Esophagus squamous epithelium (tissue), 5 donors: ENCODE measurements around the gene PDSS2. TPM values are rescaled to one million over a fixed set of nuclear protein-coding genes. Genes with fewer than 3 reads are reported as not detected.

Experiments used
- DNase-seq: peaks from one replicate; lab custom pipeline; 2025; lab: John Stamatoyannopoulos, UW
- H3K27ac ChIP-seq, 4 donors: fragments of 200-600 bp; sonication (generic); one replicate each; pipeline ENCODE4 v1.5.1; 2016 to 2019; ENCODE audit warnings: mild to moderate bottlenecking in 1 of 4
- H3K27me3 ChIP-seq, 4 donors: fragments of 200-600 bp; sonication (generic); 1 replicate in 3 of 4; 2 replicates in 1 of 4; pipeline versions ENCODE4 v1.5.1 to v1.6.0; 2017 to 2021; ENCODE audit warnings: antibody characterized with exemption in 1 of 4
- H3K36me3 ChIP-seq, 3 donors: fragments of 200-600 bp; sonication (generic); one replicate each; pipeline ENCODE4 v1.5.1; 2016 to 2019
- H3K4me1 ChIP-seq, 3 donors: fragments of 200-600 bp; sonication (generic); one replicate each; pipeline ENCODE4 v1.5.1; 2017 to 2019
- H3K4me3 ChIP-seq, 4 donors: fragments of 200-600 bp; sonication (generic); 1 replicate in 3 of 4; 2 replicates in 1 of 4; pipeline ENCODE4 v1.5.1; 2016 to 2019; ENCODE audit warnings: mild to moderate bottlenecking in 2 of 4, moderate library complexity in 1 of 4
- H3K9me3 ChIP-seq, 3 donors: fragments of 200-600 bp; sonication (generic); one replicate each; pipeline ENCODE4 v1.5.1; 2016 to 2019
- POLR2A ChIP-seq, 4 donors: fragments of 450-650 bp; IDR thresholded peaks; one replicate each; pipeline ENCODE4 v1.6.1; 2017; ENCODE audit warnings: antibody characterized with exemption in 4 of 4, mild to moderate bottlenecking in 4 of 4, moderate library complexity in 3 of 4
- WGBS, 2 donors: methylation state at CpG; one replicate each; pipeline ENCODE4 v1.1.5; 2018; 5-methylcytosine and 5-hydroxymethylcytosine counted together
- intact Hi-C: fragments of 100-400 bp; cut with DNase I; formaldehyde crosslinking; loops from one replicate; pipeline ENCODE4 v1.15.0; 2022
- total RNA-seq, 4 donors: library from RNA; depleted of rRNA; stranded (reverse); fragments of >200 nt; gene quantifications; one replicate each; pipeline ENCODE4 v1.1.0, GENCODE V29; 2016
- TF ChIP-seq, protein P1 (sequence below), 6 experiments: fragments of 450-650 bp in 4 of 6; fragments of 200-600 bp in 2 of 6; sonication (generic) in 2 of 6; IDR thresholded peaks; one replicate each; pipeline ENCODE4 v1.5.1; 2016 to 2019; ENCODE audit warnings: antibody characterized with exemption in 6 of 6, mild to moderate bottlenecking in 4 of 6, moderate library complexity in 4 of 6
- donor health status: DM: yes; HTN: yes; CAD: no.

Gene PDSS2
- total RNA-seq, 4 donors from 2014 or later: 7.0 to 15.9 (median 12.3) TPM

DNA sequence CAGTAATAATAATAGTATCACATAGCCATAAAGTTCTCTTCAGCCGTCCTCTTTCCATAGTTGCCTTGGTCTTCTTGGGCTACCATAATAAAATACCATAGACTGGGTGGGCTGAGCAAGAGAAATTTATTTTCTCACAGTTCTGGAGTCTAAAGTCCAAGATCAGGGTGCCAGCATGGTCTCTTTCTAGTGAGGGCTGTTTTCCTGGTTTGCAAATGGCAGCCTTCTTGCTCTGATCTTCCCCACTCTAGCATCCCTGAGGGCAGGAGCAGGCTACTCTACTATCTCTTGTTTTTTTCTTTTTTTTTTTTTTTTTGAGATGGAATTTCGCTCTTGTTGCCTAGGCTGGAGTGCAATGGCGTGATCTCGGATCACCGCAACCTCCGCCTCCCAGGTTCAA, 335.9 kb downstream of the PDSS2 start:
- Histone ChIP-seq H3K4me1 (no peaks in the 10 kb centered on the region), H3K4me3 (no peak overlapping the region), H3K27ac (no peak overlapping the region), H3K36me3 (no peaks in the 10 kb centered on the region), H3K27me3 (peaks cover 0 to 7% (median 0%) of the 10 kb centered on the region in 4 donors), H3K9me3 (no peaks in the 10 kb centered on the region)
- TF ChIP-seq, protein P1, sequence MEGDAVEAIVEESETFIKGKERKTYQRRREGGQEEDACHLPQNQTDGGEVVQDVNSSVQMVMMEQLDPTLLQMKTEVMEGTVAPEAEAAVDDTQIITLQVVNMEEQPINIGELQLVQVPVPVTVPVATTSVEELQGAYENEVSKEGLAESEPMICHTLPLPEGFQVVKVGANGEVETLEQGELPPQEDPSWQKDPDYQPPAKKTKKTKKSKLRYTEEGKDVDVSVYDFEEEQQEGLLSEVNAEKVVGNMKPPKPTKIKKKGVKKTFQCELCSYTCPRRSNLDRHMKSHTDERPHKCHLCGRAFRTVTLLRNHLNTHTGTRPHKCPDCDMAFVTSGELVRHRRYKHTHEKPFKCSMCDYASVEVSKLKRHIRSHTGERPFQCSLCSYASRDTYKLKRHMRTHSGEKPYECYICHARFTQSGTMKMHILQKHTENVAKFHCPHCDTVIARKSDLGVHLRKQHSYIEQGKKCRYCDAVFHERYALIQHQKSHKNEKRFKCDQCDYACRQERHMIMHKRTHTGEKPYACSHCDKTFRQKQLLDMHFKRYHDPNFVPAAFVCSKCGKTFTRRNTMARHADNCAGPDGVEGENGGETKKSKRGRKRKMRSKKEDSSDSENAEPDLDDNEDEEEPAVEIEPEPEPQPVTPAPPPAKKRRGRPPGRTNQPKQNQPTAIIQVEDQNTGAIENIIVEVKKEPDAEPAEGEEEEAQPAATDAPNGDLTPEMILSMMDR (IDR thresholded peaks at IDR 0.05): no peak
- TF ChIP-seq POLR2A (IDR thresholded peaks at IDR 0.05): no peak
- 91 to 93% methylated on average over 6 of the region's 6 CpGs for WGBS, 2 donors
- DNase-seq: no peak
- intact Hi-C loops: no loop called here

DNA sequence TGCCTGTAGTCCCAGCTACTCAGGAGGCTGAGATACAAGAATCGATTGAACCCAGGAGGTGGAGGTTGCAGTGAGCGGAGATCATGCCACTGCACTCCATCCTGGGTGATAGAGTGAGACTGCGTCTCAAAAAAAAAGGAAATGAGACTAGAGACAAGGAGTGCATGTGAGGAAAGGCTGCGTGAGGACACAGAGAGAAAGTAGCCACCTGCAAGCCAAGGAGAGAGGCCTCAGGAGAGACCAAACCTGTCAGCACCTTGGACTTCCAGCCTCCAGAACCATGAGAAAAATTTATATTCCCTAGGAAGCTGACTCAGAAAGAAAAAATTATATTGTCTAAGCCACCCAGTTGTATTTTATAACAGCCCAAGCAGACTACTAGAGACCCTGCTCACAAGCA, 336.6 kb downstream of the PDSS2 start:
- WGBS, 2 donors: 78 to 95% methylated on average over 4 of the region's 4 CpGs
- Histone ChIP-seq H3K27ac (no peak overlapping the region), H3K27me3 (peaks cover 0 to 15% (median 0%) of the 10 kb centered on the region in 4 donors), H3K9me3 (no peaks in the 10 kb centered on the region), H3K4me3 (no peak overlapping the region), H3K36me3 (no peaks in the 10 kb centered on the region), H3K4me1 (no peaks in the 10 kb centered on the region)
- DNase-seq: no peak
- intact Hi-C loops: no loop called here
- TF ChIP-seq, protein P1 (IDR thresholded peaks at IDR 0.05): no peak
- no peak for TF ChIP-seq POLR2A (IDR thresholded peaks at IDR 0.05)

DNA sequence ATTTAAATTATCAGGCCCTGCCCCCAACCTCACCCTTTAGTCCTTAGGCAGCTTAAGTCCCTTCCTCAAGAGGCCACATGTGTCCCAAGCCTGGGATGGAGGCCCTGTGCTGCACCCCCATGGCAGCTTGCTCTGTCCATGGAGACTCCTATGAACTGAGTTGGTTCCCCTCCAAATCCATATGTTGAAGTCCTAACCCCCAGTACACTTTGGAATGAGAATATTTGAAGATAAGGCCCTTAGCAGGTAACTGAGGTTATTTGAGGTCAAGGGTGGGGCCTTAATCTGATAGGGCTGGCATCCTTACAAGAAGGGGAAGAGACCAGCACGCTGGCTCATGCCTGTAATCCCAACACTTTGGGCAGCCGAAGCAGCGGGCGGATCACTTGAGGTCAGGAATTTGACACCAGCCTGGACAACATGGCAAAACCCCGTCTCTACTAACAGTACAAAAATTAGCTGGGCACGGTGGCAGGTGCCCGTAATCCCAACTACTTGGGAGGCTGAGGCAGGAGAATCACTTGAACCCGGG, 337.3 kb downstream of the PDSS2 start:
- H3K27ac ChIP-seq: no peak overlapping the region
- H3K9me3 ChIP-seq: no peaks in the 10 kb centered on the region
- intact Hi-C loops: no loop called here
- no peak for DNase-seq
- WGBS, 2 donors: 78 to 80% methylated on average over 5 to 8 of the region's 8 CpGs
- no peak overlapping the region for H3K4me3 ChIP-seq
- H3K4me1 ChIP-seq: no peaks in the 10 kb centered on the region
- peaks cover 0 to 22% (median 0%) of the 10 kb centered on the region in 4 donors for H3K27me3 ChIP-seq
- TF ChIP-seq, protein P1 (IDR thresholded peaks at IDR 0.05): no peak
- TF ChIP-seq POLR2A (IDR thresholded peaks at IDR 0.05): no peak
- H3K36me3 ChIP-seq: no peaks in the 10 kb centered on the region

- intact Hi-C loops: no loop called here
- no peaks in the 10 kb centered on the region for H3K36me3 ChIP-seq
- H3K9me3 ChIP-seq: no peaks in the 10 kb centered on the region
- no peak for DNase-seq
- H3K27me3 ChIP-seq: peaks cover 0 to 30% (median 0%) of the 10 kb centered on the region in 4 donors
- 92 to 93% methylated on average over 6 of the region's 6 CpGs for WGBS, 2 donors
- H3K4me1 ChIP-seq: peaks cover 0 to 7% (median 5%) of the 10 kb centered on the region in 3 donors
- TF ChIP-seq, protein P1 (IDR thresholded peaks at IDR 0.05): no peak
- no peak for TF ChIP-seq POLR2A (IDR thresholded peaks at IDR 0.05)
- H3K4me3 ChIP-seq: no peak overlapping the region
- no peak overlapping the region for H3K27ac ChIP-seq
These were observed 338.1 kb downstream of the PDSS2 start for GRCh38 chr6:107121266-107121665.

DNA sequence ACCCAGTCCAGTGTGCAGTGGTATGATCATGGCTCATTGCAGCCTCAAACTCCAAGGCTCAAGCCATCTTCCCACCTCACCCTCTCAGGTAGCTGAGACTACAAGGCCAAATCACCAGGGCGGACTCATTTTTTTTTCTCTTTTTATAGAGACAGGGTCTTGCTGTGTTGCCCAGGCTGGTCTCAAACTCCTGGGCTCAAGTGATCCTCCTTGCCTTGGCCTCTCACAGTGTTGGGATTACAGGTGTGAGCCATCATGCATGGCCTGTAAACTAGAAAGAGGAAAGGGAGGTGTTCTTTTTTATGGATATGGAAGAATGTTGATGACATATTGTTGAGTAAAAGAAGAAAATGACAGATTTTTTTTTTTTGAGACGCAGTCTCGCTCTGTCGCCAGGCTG, 339.0 kb downstream of the PDSS2 start:
- H3K36me3 ChIP-seq: no peaks in the 10 kb centered on the region
- H3K4me3 ChIP-seq: no peak overlapping the region
- no peak for DNase-seq
- H3K9me3 ChIP-seq: no peaks in the 10 kb centered on the region
- H3K27me3 ChIP-seq: peaks cover 0 to 38% (median 0%) of the 10 kb centered on the region in 4 donors
- peaks cover 0 to 15% (median 7%) of the 10 kb centered on the region in 3 donors for H3K4me1 ChIP-seq
- WGBS, 2 donors: 90 to 92% methylated on average over 4 of the region's 4 CpGs
- intact Hi-C loops: no loop called here
- no peak overlapping the region for H3K27ac ChIP-seq
- TF ChIP-seq, protein P1 (IDR thresholded peaks at IDR 0.05): no peak
- TF ChIP-seq POLR2A (IDR thresholded peaks at IDR 0.05): no peak
